Common myeloid progenitor, CD34-positive (primary cell): ENCODE data around the gene CD27.

Experiments
- CTCF ChIA-PET: fragments of 350-600 bp; sonication (Branson Sonifier 250); formaldehyde crosslinking; loops from one replicate; lab custom pipeline; 2021; ENCODE audit warnings: antibody characterized with exemption; lab: Charles Lee
- POLR2A ChIA-PET: fragments of 350-600 bp; sonication (Branson Sonifier 250); formaldehyde crosslinking; loops from one replicate; lab custom pipeline; 2021; ENCODE audit warnings: antibody characterized with exemption; lab: Charles Lee
- DNase-seq, 3 donors: peaks; one replicate each; pipeline versions ENCODE4 v3.0.0 to v3.0.0-alpha.2; 2013
- H3K27ac ChIP-seq, 2 experiments: 1 replicate in 1 of 2; 2 replicates in 1 of 2; pipeline ENCODE4 v1.7.0; 2013; ENCODE audit warnings: inconsistent platforms in 2 of 2, low read length in 2 of 2, mild to moderate bottlenecking in 2 of 2, low read depth in 1 of 2, moderate library complexity in 1 of 2; ENCODE audit not compliant: severe bottlenecking in 2 of 2, insufficient read depth in 1 of 2, poor library complexity in 1 of 2
- H3K27me3 ChIP-seq, 5 experiments: replicated peaks in 2 of 5; 1 replicate in 3 of 5; 2 replicates in 2 of 5; pipeline versions ENCODE4 v1.6.1 to v1.7.0; 2013; ENCODE audit warnings: low read length in 4 of 5, mild to moderate bottlenecking in 2 of 5, moderate library complexity in 2 of 5, inconsistent platforms in 1 of 5; ENCODE audit not compliant: insufficient read depth in 5 of 5, control insufficient read depth in 4 of 5
- H3K36me3 ChIP-seq, 4 experiments: 1 replicate in 2 of 4; 2 replicates in 2 of 4; pipeline versions ENCODE4 v1.6.1 to v1.7.0; 2013; ENCODE audit warnings: low read length in 3 of 4, control low read depth in 1 of 4, mild to moderate bottlenecking in 1 of 4; ENCODE audit not compliant: control insufficient read depth in 4 of 4, insufficient read depth in 4 of 4
- H3K4me1 ChIP-seq, 4 experiments: 1 replicate in 3 of 4; 2 replicates in 1 of 4; pipeline versions ENCODE4 v1.6.1 to v1.7.1; 2013; ENCODE audit warnings: low read length in 3 of 4, mild to moderate bottlenecking in 3 of 4, control low read depth in 1 of 4, inconsistent platforms in 1 of 4, moderate library complexity in 1 of 4; ENCODE audit not compliant: control insufficient read depth in 4 of 4, insufficient read depth in 4 of 4; ENCODE audit errors: control extremely low read depth in 1 of 4
- H3K4me3 ChIP-seq, 7 experiments: 1 replicate in 4 of 7; 2 replicates in 3 of 7; pipeline versions ENCODE4 v1.5.1 to v1.7.0; 2013; ENCODE audit warnings: mild to moderate bottlenecking in 7 of 7, low read length in 6 of 7, moderate library complexity in 6 of 7, inconsistent platforms in 2 of 7, low read depth in 2 of 7, control low read depth in 1 of 7; ENCODE audit not compliant: insufficient read depth in 4 of 7, control insufficient read depth in 1 of 7; ENCODE audit errors: extremely low read depth in 1 of 7
- H3K9me3 ChIP-seq, 5 experiments: 1 replicate in 4 of 5; 2 replicates in 1 of 5; pipeline versions ENCODE4 v1.6.1 to v1.7.1; 2013; ENCODE audit warnings: low read length in 4 of 5, mild to moderate bottlenecking in 2 of 5, inconsistent platforms in 1 of 5, low read depth in 1 of 5, moderate library complexity in 1 of 5; ENCODE audit not compliant: control insufficient read depth in 4 of 5, insufficient read depth in 2 of 5; ENCODE audit errors: control extremely low read depth in 1 of 5
- WGBS: methylation state at CpG from one replicate; pipeline ENCODE4 v1.1.5; 2013; ENCODE audit not compliant: insufficient coverage; 5-methylcytosine and 5-hydroxymethylcytosine counted together

The CD27 gene

GRCh38 chr12:6443361-6443983 is 1.3 kb upstream of the CD27 start:
- ChIA-PET CTCF (interaction anchor here (0.7 to 4.5 kb wide), 10 partner anchors 9 to 107 kb away, joined by 3 to 16 read pairs (median 3); no protein-coding TSS in a partner anchor), POLR2A (interaction anchor here (0.7 kb wide), 2 partner anchors 9 to 22 kb away, joined by 4 read pairs; no protein-coding TSS in a partner anchor)
- Histone ChIP-seq H3K4me1 (peaks cover 12 to 45% (median 39%) of the 10 kb centered on the region in 4 experiments), H3K36me3 (peaks cover 0 to 9% (median 2%) of the 10 kb centered on the region in 4 experiments), H3K4me3 (peak overlapping the region in 1 of 7 experiments; percentile 20), H3K27ac (no peak overlapping the region), H3K27me3 (peaks cover 0 to 1% (median 0%) of the 10 kb centered on the region in 5 experiments), H3K9me3 (no peaks in the 10 kb centered on the region)
- WGBS = 33% methylated on average over 9 of the region's 9 CpGs
- peak in 2 of 3 donors; percentile 81 to 87 for DNase-seq

- CTCF ChIA-PET = interaction anchor here (0.7 to 4.5 kb wide), 8 partner anchors 9 to 91 kb away, joined by 3 to 16 read pairs (median 4); no protein-coding TSS in a partner anchor
- WGBS = 100% methylated on average over 2 of the region's 4 CpGs
- peaks cover 0 to 9% (median 2%) of the 10 kb centered on the region in 4 experiments for H3K36me3 ChIP-seq
- DNase-seq = no peak
- H3K27me3 ChIP-seq = peaks cover 0 to 1% (median 0%) of the 10 kb centered on the region in 5 experiments
- H3K9me3 ChIP-seq = no peaks in the 10 kb centered on the region
- POLR2A ChIA-PET = interaction anchor here (0.7 kb wide), 1 partner anchor 21 kb away, joined by 4 read pairs; no protein-coding TSS in a partner anchor
- peaks cover 12 to 45% (median 39%) of the 10 kb centered on the region in 4 experiments for H3K4me1 ChIP-seq
- H3K4me3 ChIP-seq = peak overlapping the region in 1 of 7 experiments; percentile 10
- no peak overlapping the region for H3K27ac ChIP-seq
These were observed 724 bp upstream of the CD27 start for GRCh38 chr12:6444031-6444430.

GRCh38 chr12:6450091-6450868 is 5.5 kb downstream of the CD27 start:
- WGBS = 96% methylated on average over 15 of the region's 16 CpGs
- no peak for DNase-seq
- POLR2A ChIA-PET = no interaction called here
- Histone ChIP-seq H3K27me3 (no peaks in the 10 kb centered on the region), H3K36me3 (peaks cover 4 to 26% (median 16%) of the 10 kb centered on the region in 4 experiments), H3K4me1 (peaks cover 5 to 33% (median 29%) of the 10 kb centered on the region in 4 experiments), H3K4me3 (peak overlapping the region in 4 of 7 experiments; percentile 81 to 98 (median 92)), H3K27ac (no peak overlapping the region), H3K9me3 (no peaks in the 10 kb centered on the region)
- CTCF ChIA-PET = interaction anchor here (0.6 to 3.2 kb wide), 8 partner anchors 9 to 125 kb away, joined by 3 to 34 read pairs (median 9); partner anchors contain the start of gene VAMP1

GRCh38 chr12:6450869-6451347 is 6.2 kb downstream of the CD27 start:
- Histone ChIP-seq H3K27ac (peak overlapping the region; percentile 84 to 95), H3K9me3 (no peaks in the 10 kb centered on the region), H3K4me1 (peaks cover 5 to 31% (median 28%) of the 10 kb centered on the region in 4 experiments), H3K36me3 (peaks cover 4 to 28% (median 17%) of the 10 kb centered on the region in 4 experiments), H3K4me3 (peak overlapping the region; percentile 64 to 98 (median 93)), H3K27me3 (no peaks in the 10 kb centered on the region)
- WGBS = 0% methylated on average over 4 of the region's 11 CpGs
- DNase-seq = no peak
- ChIA-PET CTCF (interaction anchor here (0.8 to 3.2 kb wide), 8 partner anchors 10 to 40 kb away, joined by 3 to 34 read pairs (median 9); partner anchors contain the start of gene VAMP1), POLR2A (interaction anchor here (0.6 to 1.7 kb wide), 3 partner anchors 10 to 15 kb away, joined by 3 to 15 read pairs (median 3); no protein-coding TSS in a partner anchor)

GRCh38 chr12:6451348-6452244 is 6.8 kb downstream of the CD27 start, which contains the start of gene TAPBPL:
Gene TAPBPL (plus strand): TSS chr12:6452042. CDS start chr12:6452249, 207 bp downstream.
- H3K27me3 ChIP-seq = no peaks in the 10 kb centered on the region
- no peaks in the 10 kb centered on the region for H3K9me3 ChIP-seq
- peak; percentile 78 to 92 (median 89) for DNase-seq
- peak within 1 kb of the TSS; percentile 84 to 95 for H3K27ac ChIP-seq
- ChIA-PET CTCF (interaction anchor here (1.2 to 3.2 kb wide), 7 partner anchors 10 to 27 kb away, joined by 3 to 34 read pairs (median 10); partner anchors contain the start of gene VAMP1), POLR2A (interaction anchor here (0.6 to 1.7 kb wide), 5 partner anchors 8 to 81 kb away, joined by 3 to 15 read pairs (median 3); no protein-coding TSS in a partner anchor)
- peaks cover 5 to 31% (median 28%) of the 10 kb centered on the region in 4 experiments for H3K4me1 ChIP-seq
- peaks cover 4 to 28% (median 18%) of the 10 kb centered on the region in 4 experiments for H3K36me3 ChIP-seq
- H3K4me3 ChIP-seq = peak within 1 kb of the TSS; percentile 64 to 98 (median 93)
- WGBS = 0% methylated on average over 22 of the region's 27 CpGs
